Fibroblast of villous mesenchyme (primary cell): ENCODE data around the gene POU3F2. TPM values are rescaled to one million over a fixed set of nuclear protein-coding genes. Genes with fewer than 3 reads are reported as not detected.

Source experiments
- DNase-seq: peaks from one replicate; pipeline ENCODE4 v3.0.0-alpha.2; 2010; ENCODE audit warnings: low read depth
- H3K4me3 ChIP-seq: 2 replicates; pipeline ENCODE4 v1.5.1; 2011; ENCODE audit warnings: low read depth, mild to moderate bottlenecking, low read length
- total RNA-seq: library from RNA; depleted of rRNA; stranded (reverse); fragments of >200 nt; gene quantifications from 2 replicates; pipeline ENCODE4 v1.2.3, GENCODE V29; 2012
- TF ChIP-seq, protein P1 (sequence below): IDR thresholded peaks from 2 replicates; pipeline ENCODE4 v1.5.1; 2012; ENCODE audit warnings: low read depth, mild to moderate bottlenecking, low read length; ENCODE audit not compliant: insufficient read depth

Gene POU3F2
- total RNA-seq: not detected in 2 replicates

DNA sequence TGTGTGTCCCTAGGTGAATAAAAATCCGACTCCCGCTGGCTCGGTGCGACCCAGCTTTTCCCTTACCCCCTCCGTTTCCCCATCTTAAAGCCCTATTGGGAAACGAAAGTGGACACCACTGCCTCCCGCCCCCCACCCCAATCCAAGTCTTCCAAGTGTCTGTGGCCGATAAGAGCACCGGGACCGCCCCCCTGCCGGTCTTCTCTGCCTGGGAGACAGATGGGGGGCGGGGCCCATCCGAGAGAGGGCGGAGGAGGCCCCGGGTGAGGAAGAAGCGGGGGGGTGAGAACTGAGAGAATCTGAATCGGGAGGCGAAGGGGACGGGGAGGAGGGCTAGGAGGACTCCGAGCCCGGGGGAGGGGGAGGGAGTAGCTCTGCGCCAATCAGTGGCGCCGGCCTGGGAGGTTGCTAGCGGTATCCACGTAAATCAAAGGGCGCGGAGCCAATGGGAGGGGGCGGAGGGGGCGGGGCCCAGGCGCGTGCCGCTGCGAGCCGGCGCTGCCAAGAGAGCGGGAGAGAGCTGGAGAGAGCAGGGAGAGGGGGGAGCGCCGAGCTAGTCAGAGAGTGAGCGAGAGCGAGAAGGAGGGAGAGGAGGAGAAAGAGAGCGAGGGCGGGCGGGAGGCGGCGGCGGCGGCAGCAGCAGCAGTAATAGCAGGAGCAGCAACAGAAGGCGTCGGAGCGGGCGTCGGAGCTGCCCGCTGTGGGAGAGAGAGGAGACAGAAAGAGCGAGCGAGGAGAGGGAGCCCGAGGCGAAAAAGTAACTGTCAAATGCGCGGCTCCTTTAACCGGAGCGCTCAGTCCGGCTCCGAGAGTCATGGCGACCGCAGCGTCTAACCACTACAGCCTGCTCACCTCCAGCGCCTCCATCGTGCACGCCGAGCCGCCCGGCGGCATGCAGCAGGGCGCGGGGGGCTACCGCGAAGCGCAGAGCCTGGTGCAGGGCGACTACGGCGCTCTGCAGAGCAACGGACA lies at the start of gene POU3F2:
Gene POU3F2, plus strand, starts transcription at position 515 of the 972 bp plus-strand sequence. Its CDS starts 300 bp downstream, at position 815.
- TF ChIP-seq, protein P1, sequence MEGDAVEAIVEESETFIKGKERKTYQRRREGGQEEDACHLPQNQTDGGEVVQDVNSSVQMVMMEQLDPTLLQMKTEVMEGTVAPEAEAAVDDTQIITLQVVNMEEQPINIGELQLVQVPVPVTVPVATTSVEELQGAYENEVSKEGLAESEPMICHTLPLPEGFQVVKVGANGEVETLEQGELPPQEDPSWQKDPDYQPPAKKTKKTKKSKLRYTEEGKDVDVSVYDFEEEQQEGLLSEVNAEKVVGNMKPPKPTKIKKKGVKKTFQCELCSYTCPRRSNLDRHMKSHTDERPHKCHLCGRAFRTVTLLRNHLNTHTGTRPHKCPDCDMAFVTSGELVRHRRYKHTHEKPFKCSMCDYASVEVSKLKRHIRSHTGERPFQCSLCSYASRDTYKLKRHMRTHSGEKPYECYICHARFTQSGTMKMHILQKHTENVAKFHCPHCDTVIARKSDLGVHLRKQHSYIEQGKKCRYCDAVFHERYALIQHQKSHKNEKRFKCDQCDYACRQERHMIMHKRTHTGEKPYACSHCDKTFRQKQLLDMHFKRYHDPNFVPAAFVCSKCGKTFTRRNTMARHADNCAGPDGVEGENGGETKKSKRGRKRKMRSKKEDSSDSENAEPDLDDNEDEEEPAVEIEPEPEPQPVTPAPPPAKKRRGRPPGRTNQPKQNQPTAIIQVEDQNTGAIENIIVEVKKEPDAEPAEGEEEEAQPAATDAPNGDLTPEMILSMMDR: no peak
- H3K4me3 ChIP-seq: peak within 1 kb of the TSS; percentile 59
- peak; percentile 81 for DNase-seq

DNA sequence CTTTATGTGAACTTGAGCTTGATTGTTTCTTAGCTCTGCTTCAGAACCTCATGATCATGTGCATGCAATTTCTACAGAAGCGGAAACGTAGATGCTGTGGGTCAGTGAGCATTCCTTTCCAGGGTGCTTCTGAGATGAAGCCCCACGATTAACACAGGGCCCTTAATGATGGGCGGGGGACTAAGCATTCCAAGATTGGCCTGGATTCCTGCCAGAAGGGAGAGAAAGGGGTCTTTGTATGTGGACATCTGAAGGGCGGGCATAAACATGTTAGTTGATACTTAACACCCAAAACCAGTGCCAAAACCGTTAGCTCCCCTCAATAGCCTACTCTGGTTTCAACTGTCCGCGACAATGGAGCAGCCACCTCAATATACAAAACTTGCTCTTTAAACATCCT lies 46.9 kb upstream of the POU3F2 start:
- TF ChIP-seq, protein P1: no peak
- H3K4me3 ChIP-seq: no peak overlapping the region
- DNase-seq: no peak

DNA sequence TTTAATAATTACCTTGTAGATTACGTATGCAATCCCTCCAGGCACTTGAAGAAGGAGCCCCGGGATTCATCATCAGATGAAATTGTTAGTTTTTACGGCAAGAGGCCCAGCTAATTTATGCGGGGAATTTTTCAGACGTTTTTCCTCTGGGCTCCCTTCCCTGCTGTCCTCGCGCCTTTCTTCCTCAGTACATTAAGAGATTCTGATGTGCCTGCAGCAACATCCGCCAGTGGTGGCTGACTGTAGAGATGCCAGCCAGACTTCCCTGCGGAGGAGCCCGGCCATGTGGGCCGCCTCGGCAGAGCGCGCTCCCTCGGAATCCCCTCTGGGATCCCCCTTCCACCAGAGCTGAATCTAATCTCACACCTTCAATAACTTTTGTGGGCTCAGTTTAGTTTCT lies 46.4 kb upstream of the POU3F2 start:
- DNase-seq: no peak
- H3K4me3 ChIP-seq: no peak overlapping the region
- TF ChIP-seq, protein P1: no peak

DNA sequence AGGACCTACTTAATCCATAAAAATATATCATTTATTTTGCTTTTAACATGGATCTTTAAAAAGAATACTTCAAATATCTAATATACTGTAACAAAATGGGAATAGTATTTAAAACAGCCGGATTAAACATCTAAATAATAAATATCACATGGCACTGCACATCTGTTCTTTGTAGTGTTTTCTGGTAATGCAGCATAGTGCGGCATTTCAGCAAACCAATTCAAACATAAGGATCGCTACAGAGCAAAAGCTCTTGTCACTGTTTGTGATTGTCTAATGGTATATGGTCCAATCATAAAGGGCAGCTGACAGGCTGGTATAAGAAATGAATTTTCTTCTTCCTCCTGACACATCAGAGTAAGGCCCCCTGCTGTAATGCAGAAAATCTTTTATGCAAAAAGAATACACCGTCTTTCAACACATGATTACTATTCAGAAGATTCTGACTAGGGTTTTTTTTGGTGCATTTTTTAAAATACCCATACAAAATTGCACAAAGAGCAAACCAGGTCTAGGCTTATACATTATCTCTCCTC lies 40.0 kb upstream of the POU3F2 start:
- DNase-seq: no peak
- TF ChIP-seq, protein P1: no peak
- H3K4me3 ChIP-seq: no peak overlapping the region

DNA sequence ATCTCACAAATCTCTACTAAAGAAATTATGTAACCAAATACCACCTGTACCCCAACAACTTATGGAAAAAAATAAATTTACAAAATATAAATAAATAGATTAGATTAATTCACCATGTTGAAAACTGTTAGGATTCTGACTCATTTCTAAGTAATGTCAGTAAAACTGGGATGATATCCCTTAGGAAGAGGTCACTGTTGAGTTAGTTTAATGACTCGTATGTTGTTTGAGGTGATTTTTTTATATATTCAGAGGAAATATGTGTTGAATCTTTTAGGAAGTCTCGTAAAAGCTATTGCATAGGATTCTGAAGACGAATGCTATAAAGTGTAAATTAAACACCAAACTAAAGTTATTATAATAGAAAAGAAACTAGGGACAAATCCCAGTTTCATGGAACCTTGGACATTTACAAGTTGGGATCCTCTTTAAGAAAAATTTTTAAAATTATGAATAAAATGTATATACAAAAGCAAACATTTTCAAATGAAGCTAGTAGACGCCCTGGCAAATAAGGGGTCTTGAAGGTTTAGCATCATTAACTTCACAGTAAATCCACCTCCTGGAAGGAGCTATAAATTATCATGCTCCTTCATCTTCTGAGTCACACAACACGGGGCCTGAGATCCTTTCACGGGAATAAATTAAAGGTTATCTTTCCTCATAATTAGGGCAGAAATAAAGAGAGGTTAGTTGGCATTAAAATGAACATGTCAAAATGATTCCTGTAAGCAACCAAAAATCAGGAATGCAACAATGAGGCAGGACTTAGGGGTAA lies 37.0 kb upstream of the POU3F2 start:
- DNase-seq: no peak
- no peak overlapping the region for H3K4me3 ChIP-seq
- TF ChIP-seq, protein P1: no peak

DNA sequence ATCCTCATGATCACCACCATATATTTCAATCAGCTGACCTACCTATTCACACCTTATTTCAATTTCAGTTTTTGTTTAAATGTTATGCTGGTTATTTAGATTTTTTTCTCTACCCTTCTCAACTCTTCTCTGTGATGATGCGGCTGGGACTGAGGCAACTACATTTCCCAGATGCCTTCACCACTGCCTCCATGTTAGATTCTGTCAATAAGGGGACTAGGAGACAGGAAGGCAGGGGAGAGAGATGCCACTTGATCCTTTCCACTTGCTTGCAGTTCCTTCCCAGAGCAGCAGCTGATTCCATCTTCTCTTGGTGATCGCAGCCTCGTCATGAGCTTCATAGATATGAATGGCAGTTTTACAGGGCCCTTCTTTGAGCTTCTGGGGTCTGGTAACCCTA lies 33.5 kb upstream of the POU3F2 start:
- TF ChIP-seq, protein P1: no peak

More for the DNA sequence above, 33.5 kb upstream of the POU3F2 start:
- DNase-seq: no peak
- H3K4me3 ChIP-seq: no peak overlapping the region
